ENCODE data around the gene SOS1. TPM values are rescaled to one million over a fixed set of nuclear protein-coding genes. Genes with fewer than 3 reads are reported as not detected.

Gene SOS1
- total and polyA plus RNA-seq, 4 donors = 4.2 to 16.4 (median 7.2) TPM

DNA sequence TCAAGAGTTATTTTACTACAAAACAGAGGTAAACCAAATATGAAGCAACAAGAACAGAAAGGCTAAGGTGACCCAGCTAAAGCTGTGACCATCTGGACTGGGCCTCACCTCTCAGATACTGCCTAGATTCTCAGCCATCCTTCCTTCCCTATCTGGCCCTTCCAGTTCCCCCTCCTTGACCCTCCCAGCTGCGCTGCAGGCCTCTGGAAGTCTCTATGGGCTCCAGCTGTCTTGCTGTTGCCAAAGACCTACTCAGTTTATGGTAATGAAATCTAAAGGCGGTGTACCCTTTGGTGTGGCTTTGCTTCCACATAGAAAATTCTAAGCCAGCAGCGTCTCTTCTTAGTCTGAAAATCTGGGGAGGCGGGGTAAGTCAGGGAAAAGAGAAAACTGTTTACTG, 175.5 kb downstream of the SOS1 start:
- Histone ChIP-seq H3K27me3 (ENCODE audit: control insufficient read depth in 4 of 4, insufficient read depth in 4 of 4, low read length in 3 of 4) (no peaks in the 10 kb centered on the region), H3K27ac (ENCODE audit: low read depth in 1 of 2, low read length in 2 of 2) (no peak overlapping the region), H3K9me3 (ENCODE audit: control insufficient read depth in 4 of 4, low read length in 3 of 4) (no peaks in the 10 kb centered on the region), H3K4me1 (ENCODE audit: control insufficient read depth in 4 of 4, insufficient read depth in 4 of 4, low read length in 3 of 4) (peaks cover 0 to 3% (median 0%) of the 10 kb centered on the region in 4 donors), H3K9ac (ENCODE audit: low read depth in 1 of 2, low read length in 2 of 2) (no peak overlapping the region), H3K4me3 (ENCODE audit: low read depth in 1 of 3, low read length in 3 of 3) (no peak overlapping the region), H3K36me3 (ENCODE audit: control insufficient read depth in 4 of 4, insufficient read depth in 3 of 4, low read depth in 1 of 4, low read length in 3 of 4) (no peaks in the 10 kb centered on the region)
- DNase-seq (ENCODE audit: low spot score) = no peak
- TF ChIP-seq, protein P1, sequence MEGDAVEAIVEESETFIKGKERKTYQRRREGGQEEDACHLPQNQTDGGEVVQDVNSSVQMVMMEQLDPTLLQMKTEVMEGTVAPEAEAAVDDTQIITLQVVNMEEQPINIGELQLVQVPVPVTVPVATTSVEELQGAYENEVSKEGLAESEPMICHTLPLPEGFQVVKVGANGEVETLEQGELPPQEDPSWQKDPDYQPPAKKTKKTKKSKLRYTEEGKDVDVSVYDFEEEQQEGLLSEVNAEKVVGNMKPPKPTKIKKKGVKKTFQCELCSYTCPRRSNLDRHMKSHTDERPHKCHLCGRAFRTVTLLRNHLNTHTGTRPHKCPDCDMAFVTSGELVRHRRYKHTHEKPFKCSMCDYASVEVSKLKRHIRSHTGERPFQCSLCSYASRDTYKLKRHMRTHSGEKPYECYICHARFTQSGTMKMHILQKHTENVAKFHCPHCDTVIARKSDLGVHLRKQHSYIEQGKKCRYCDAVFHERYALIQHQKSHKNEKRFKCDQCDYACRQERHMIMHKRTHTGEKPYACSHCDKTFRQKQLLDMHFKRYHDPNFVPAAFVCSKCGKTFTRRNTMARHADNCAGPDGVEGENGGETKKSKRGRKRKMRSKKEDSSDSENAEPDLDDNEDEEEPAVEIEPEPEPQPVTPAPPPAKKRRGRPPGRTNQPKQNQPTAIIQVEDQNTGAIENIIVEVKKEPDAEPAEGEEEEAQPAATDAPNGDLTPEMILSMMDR (IDR thresholded peaks at IDR 0.05; ENCODE audit: low read depth, low read length, missing input control) = no peak
- TF ChIP-seq FOXA2 (IDR thresholded peaks at IDR 0.05) (no peak), REST (IDR thresholded peaks at IDR 0.05) (no peak), ZBTB33 (IDR thresholded peaks at IDR 0.05) (no peak), HNF4G (IDR thresholded peaks at IDR 0.05) (no peak), EGR1 (IDR thresholded peaks at IDR 0.05; ENCODE audit: low read depth in 2 of 2) (no peak), GABPA (IDR thresholded peaks at IDR 0.05 in 1 of 2, conservative IDR thresholded peaks at IDR 0.05 in 1 of 2) (no peak)
- TF ChIP-seq, protein P2, sequence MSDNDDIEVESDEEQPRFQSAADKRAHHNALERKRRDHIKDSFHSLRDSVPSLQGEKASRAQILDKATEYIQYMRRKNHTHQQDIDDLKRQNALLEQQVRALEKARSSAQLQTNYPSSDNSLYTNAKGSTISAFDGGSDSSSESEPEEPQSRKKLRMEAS (IDR thresholded peaks at IDR 0.05) = no peak
- WGBS = 93% methylated on average over 4 of the region's 4 CpGs

- no peak overlapping the region for H3K9ac ChIP-seq (ENCODE audit: low read depth in 1 of 2, low read length in 2 of 2)
- TF ChIP-seq YY1 (IDR thresholded peaks at IDR 0.05) = no peak
- TF ChIP-seq RAD21 (IDR thresholded peaks at IDR 0.05) = no peak
- TF ChIP-seq EGR1 (IDR thresholded peaks at IDR 0.05; ENCODE audit: low read depth in 2 of 2) = no peak
- no peak for TF ChIP-seq ZBTB33 (IDR thresholded peaks at IDR 0.05)
- TF ChIP-seq, protein P2 (IDR thresholded peaks at IDR 0.05) = no peak
- TF ChIP-seq SP1 (IDR thresholded peaks at IDR 0.05) = no peak
- H3K27me3 ChIP-seq (ENCODE audit: control insufficient read depth in 4 of 4, insufficient read depth in 4 of 4, low read length in 3 of 4) = no peaks in the 10 kb centered on the region
- H3K4me3 ChIP-seq (ENCODE audit: low read depth in 1 of 3, low read length in 3 of 3) = no peak overlapping the region
- H3K27ac ChIP-seq (ENCODE audit: low read depth in 1 of 2, low read length in 2 of 2) = no peak overlapping the region
- no peaks in the 10 kb centered on the region for H3K36me3 ChIP-seq (ENCODE audit: control insufficient read depth in 4 of 4, insufficient read depth in 3 of 4, low read depth in 1 of 4, low read length in 3 of 4)
- no peaks in the 10 kb centered on the region for H3K9me3 ChIP-seq (ENCODE audit: control insufficient read depth in 4 of 4, low read length in 3 of 4)
- no peak for DNase-seq (ENCODE audit: low spot score)
- H3K4me1 ChIP-seq (ENCODE audit: control insufficient read depth in 4 of 4, insufficient read depth in 4 of 4, low read length in 3 of 4) = peaks cover 0 to 3% (median 0%) of the 10 kb centered on the region in 4 donors
Measured at GRCh38 chr2:38943784-38944183, 177.1 kb downstream of the SOS1 start.
